H1 (cell line): Measurements from ENCODE around the gene NUP188. TPM values are rescaled to one million over a fixed set of nuclear protein-coding genes. Genes with fewer than 3 reads are reported as not detected.

ENCODE experiments used
- FOSL1 ChIP-seq: IDR thresholded peaks from 2 replicates; pipeline ENCODE4 v1.6.1; 2011; ENCODE audit warnings: mild to moderate bottlenecking, low read depth, low read length, moderate library complexity; ENCODE audit not compliant: insufficient read depth
- JUND ChIP-seq: IDR thresholded peaks from 2 replicates; pipeline ENCODE4 v1.6.1; 2011; ENCODE audit warnings: mild to moderate bottlenecking, improper control_type of control experiment, low read length
- POU5F1 ChIP-seq: IDR thresholded peaks from 2 replicates; pipeline ENCODE4 v1.6.1; 2011; ENCODE audit warnings: low read depth, mild to moderate bottlenecking, low read length, moderate library complexity
- TBP ChIP-seq: IDR thresholded peaks from 2 replicates; pipeline ENCODE4 v1.6.1; 2011; ENCODE audit warnings: low read depth, low read length, improper control_type of control experiment
- polyA plus RNA-seq, 7 experiments: library from polyadenylated mRNA; depleted of rRNA in 3 of 7; stranded (reverse) in 5 of 7; unstranded in 2 of 7; fragments of >200 nt in 5 of 7; fragments of 200-250 nt in 2 of 7; gene quantifications; 1 replicate in 5 of 7; 2 replicates in 1 of 7; 4 replicates in 1 of 7; pipeline versions ENCODE4 v1.2.1 to v1.2.3, GENCODE V29; 2011 to 2013; ENCODE audit warnings: missing spikeins in 2 of 7, mixed read lengths in 2 of 7
- total RNA-seq: library from RNA; stranded (reverse); fragmentation: NEBNext Ultra II Directional; extraction: Animal tissue kit (Norgen Biotek cat#: 25700); gene quantifications from 2 replicates; pipeline ENCODE4 v1.2.1, GENCODE V29; 2021

NUP188 gene
- total and polyA plus RNA-seq, 2 of the 8 experiments (the other 6 are each of a cell fraction or from before 2014, with no cell fraction given), result 90.1 to 111 TPM

DNA sequence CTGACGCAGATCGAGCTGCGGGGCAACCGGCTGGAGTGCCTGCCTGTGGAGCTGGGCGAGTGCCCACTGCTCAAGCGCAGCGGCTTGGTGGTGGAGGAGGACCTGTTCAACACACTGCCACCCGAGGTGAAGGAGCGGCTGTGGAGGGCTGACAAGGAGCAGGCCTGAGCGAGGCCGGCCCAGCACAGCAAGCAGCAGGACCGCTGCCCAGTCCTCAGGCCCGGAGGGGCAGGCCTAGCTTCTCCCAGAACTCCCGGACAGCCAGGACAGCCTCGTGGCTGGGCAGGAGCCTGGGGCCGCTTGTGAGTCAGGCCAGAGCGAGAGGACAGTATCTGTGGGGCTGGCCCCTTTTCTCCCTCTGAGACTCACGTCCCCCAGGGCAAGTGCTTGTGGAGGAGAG, 31.3 kb upstream of the NUP188 start (continued):
- TF ChIP-seq TBP (no peak), FOSL1 (no peak), JUND (no peak), POU5F1 (no peak)
